HG02610 (cell line): Measurements from ENCODE around the gene WDR27.

ENCODE experiments used
- ATAC-seq: cut with Tn5 transposase; IDR thresholded peaks from one replicate; pipeline ENCODE4 v1.9.1; 2021; ENCODE audit warnings: mild to moderate bottlenecking, moderate library complexity; ENCODE audit not compliant: unreplicated experiment

Gene WDR27

GRCh38 chr6:169641461-169642085, 60.3 kb downstream of the WDR27 start:
- no peak for ATAC-seq

- no peak for ATAC-seq
These were observed 60.8 kb downstream of the WDR27 start for GRCh38 chr6:169640983-169641382.

- ATAC-seq, result no peak
These were observed 61.4 kb downstream of the WDR27 start for GRCh38 chr6:169640351-169640852.

GRCh38 chr6:169639653-169640278, 62.1 kb downstream of the WDR27 start:
- no peak for ATAC-seq

- ATAC-seq, result no peak
These were observed 62.9 kb downstream of the WDR27 start for GRCh38 chr6:169638915-169639314.

GRCh38 chr6:169638388-169638787, 63.4 kb downstream of the WDR27 start:
- no peak for ATAC-seq

GRCh38 chr6:169635345-169635744, 66.5 kb downstream of the WDR27 start:
- no peak for ATAC-seq

GRCh38 chr6:169632841-169633240, 69.0 kb downstream of the WDR27 start:
- no peak for ATAC-seq

GRCh38 chr6:169629256-169629655, 72.6 kb downstream of the WDR27 start:
- ATAC-seq, result no peak

GRCh38 chr6:169627736-169628607, 73.9 kb downstream of the WDR27 start:
- no peak for ATAC-seq

GRCh38 chr6:169626649-169627048, 75.2 kb downstream of the WDR27 start:
- ATAC-seq, result no peak

GRCh38 chr6:169626169-169626568, 75.7 kb downstream of the WDR27 start:
- no peak for ATAC-seq

GRCh38 chr6:169625376-169625775, 76.5 kb downstream of the WDR27 start:
- ATAC-seq, result no peak

GRCh38 chr6:169624785-169625184, 77.0 kb downstream of the WDR27 start:
- ATAC-seq, result no peak

GRCh38 chr6:169623975-169624374, 77.9 kb downstream of the WDR27 start:
- ATAC-seq, result no peak

GRCh38 chr6:169623343-169623742, 78.5 kb downstream of the WDR27 start:
- no peak for ATAC-seq

GRCh38 chr6:169622618-169623017, 79.2 kb downstream of the WDR27 start:
- ATAC-seq, result no peak

- no peak for ATAC-seq
These were observed 80.5 kb downstream of the WDR27 start for GRCh38 chr6:169621311-169621710.

GRCh38 chr6:169620171-169621130, 81.4 kb downstream of the WDR27 start:
- no peak for ATAC-seq

- no peak for ATAC-seq
These were observed 82.2 kb downstream of the WDR27 start for GRCh38 chr6:169619650-169620049.
